HepG2 (cell line): Measurements from ENCODE around the gene MEX3C. TPM values are rescaled to one million over a fixed set of nuclear protein-coding genes. Genes with fewer than 3 reads are reported as not detected.
A peak's percentile ranks its signal among the peaks of the same experiment; 100 is the strongest.

Experiments
- ATAC-seq: fragments of 200-7000 bp; cut with Tn5 transposase; 3 replicates; pipeline ENCODE4 v1.9.1; 2020; ENCODE audit warnings: mild to moderate bottlenecking, moderate library complexity
- BruUV-seq: library from RNA; stranded (reverse); fragments of 400-500 nt; replicated peaks from 2 replicates; lab custom pipeline; 2021; lab: Mats Ljungman, UMichigan
- CTCF ChIA-PET: fragments of 300-600 bp; formaldehyde crosslinking; extraction: SDS; loops from one replicate; lab custom pipeline; 2021; ENCODE audit warnings: low total read pairs, inconsistent platforms, low intra/inter-chr PET ratio; lab: Yijun Ruan, JAX
- POLR2A ChIA-PET: fragments of 350-600 bp; sonication (Branson Sonifier 250); formaldehyde crosslinking; loops from one replicate; lab custom pipeline; 2020; ENCODE audit warnings: antibody characterized with exemption, inconsistent platforms; lab: Yijun Ruan, JAX
- DNase-seq: peaks from one replicate; pipeline ENCODE4 v3.0.0-alpha.2; 2015; ENCODE audit warnings: low spot score
- FAIRE-seq: peaks from 3 replicates; lab custom pipeline; 2011; peaks lifted over from hg19 to GRCh38; lab: Jason Lieb, UNC
- H2AFZ ChIP-seq: one replicate; pipeline ENCODE4 v1.6.1; 2011; ENCODE audit warnings: low read length, inconsistent platforms
- H3K27ac ChIP-seq: fragments of 300-600 bp; 3 replicates; pipeline ENCODE4 v1.8.0; 2011; ENCODE audit warnings: mixed run types, mild to moderate bottlenecking, mixed read lengths, low read length, inconsistent platforms; ENCODE audit not compliant: insufficient read depth; ENCODE audit errors: extremely low read length
- H3K27me3 ChIP-seq, 2 experiments: fragments of 200-600 bp in 1 of 2; 2 replicates in 1 of 2; 3 replicates in 1 of 2; pipeline versions ENCODE4 v1.6.0 to v1.8.0; 2011; ENCODE audit warnings: low read length in 2 of 2, mild to moderate bottlenecking in 2 of 2, moderate library complexity in 2 of 2, inconsistent platforms in 1 of 2; ENCODE audit not compliant: insufficient read depth in 2 of 2, control insufficient read depth in 1 of 2
- H3K36me3 ChIP-seq, 2 experiments: fragments of 200-600 bp in 1 of 2; replicated peaks in 1 of 2; 2 replicates in 1 of 2; 3 replicates in 1 of 2; pipeline versions ENCODE4 v1.5.1 to v1.8.0; 2011; ENCODE audit warnings: low read length in 2 of 2, inconsistent platforms in 1 of 2; ENCODE audit not compliant: insufficient read depth in 2 of 2, control insufficient read depth in 1 of 2
- H3K4me1 ChIP-seq: 2 replicates; pipeline ENCODE4 v1.5.1; 2012; ENCODE audit warnings: low read length, inconsistent platforms; ENCODE audit not compliant: insufficient read depth
- H3K4me2 ChIP-seq: 2 replicates; pipeline ENCODE4 v1.6.0; 2011; ENCODE audit warnings: low read depth, low read length, inconsistent platforms
- H3K4me3 ChIP-seq, 3 experiments: fragments of 200-600 bp in 1 of 3; sonication (generic), shearing (Covaris generic) in 1 of 3; replicated peaks in 1 of 3; 2 replicates each; pipeline ENCODE4 v1.5.1; 2011 to 2016; ENCODE audit warnings: low read length in 3 of 3, inconsistent platforms in 2 of 3, low read depth in 2 of 3, mild to moderate bottlenecking in 2 of 3, control low read depth in 1 of 3, mixed read lengths in 1 of 3; ENCODE audit not compliant: insufficient read depth in 1 of 3
- H3K79me2 ChIP-seq: one replicate; pipeline ENCODE4 v1.6.1; 2011; ENCODE audit warnings: low read length, inconsistent platforms; ENCODE audit not compliant: insufficient read depth
- H3K9ac ChIP-seq: 2 replicates; pipeline ENCODE4 v1.6.0; 2011; ENCODE audit warnings: mild to moderate bottlenecking, low read depth, low read length, inconsistent platforms; ENCODE audit not compliant: insufficient read depth
- H3K9me3 ChIP-seq: 2 replicates; pipeline ENCODE4 v1.5.1; 2012; ENCODE audit warnings: mild to moderate bottlenecking, low read length
- H4K20me1 ChIP-seq: 2 replicates; pipeline ENCODE4 v1.6.0; 2011; ENCODE audit warnings: inconsistent platforms, mild to moderate bottlenecking, low read length, moderate library complexity; ENCODE audit not compliant: insufficient read depth
- FOSL2 ChIP-seq: sonication (generic); formaldehyde crosslinking; IDR thresholded peaks from 2 replicates; pipeline ENCODE4 v1.4.0; 2020; ENCODE audit warnings: missing genetic modification reagents
- FOXC1 ChIP-seq: sonication (generic); formaldehyde crosslinking; IDR thresholded peaks from 2 replicates; pipeline ENCODE4 v1.8.0; 2022; ENCODE audit warnings: mild to moderate bottlenecking, missing genetic modification reagents, borderline replicate concordance
- FOXO4 ChIP-seq: sonication (generic); formaldehyde crosslinking; conservative IDR thresholded peaks from 2 replicates; pipeline ENCODE4 v1.8.1; 2023; ENCODE audit warnings: missing genetic modification reagents
- GABPB1 ChIP-seq: IDR thresholded peaks from 2 replicates; pipeline ENCODE4 v1.6.1; 2016; ENCODE audit warnings: mild to moderate bottlenecking, missing genetic modification reagents, moderate library complexity, missing compliant biosample characterization
- GATAD2A ChIP-seq: IDR thresholded peaks from 2 replicates; pipeline ENCODE4 v1.6.1; 2016
- HMGA1 ChIP-seq: sonication (generic); formaldehyde crosslinking; conservative IDR thresholded peaks from 2 replicates; pipeline ENCODE4 v1.4.0; 2020; ENCODE audit warnings: missing genetic modification reagents
- KIAA2018 ChIP-seq: sonication (generic); formaldehyde crosslinking; IDR thresholded peaks from 2 replicates; pipeline ENCODE4 v1.5.0; 2020; ENCODE audit warnings: mild to moderate bottlenecking, missing genetic modification reagents, borderline replicate concordance
- RXRA ChIP-seq: sonication (generic); formaldehyde crosslinking; IDR thresholded peaks from 2 replicates; pipeline ENCODE4 v1.5.1; 2020; ENCODE audit warnings: missing genetic modification reagents
- RXRB ChIP-seq: IDR thresholded peaks from 2 replicates; pipeline ENCODE4 v1.6.1; 2016; ENCODE audit warnings: borderline replicate concordance, missing genetic modification reagents, missing compliant biosample characterization
- TFDP2 ChIP-seq: sonication (generic); formaldehyde crosslinking; IDR thresholded peaks from 2 replicates; pipeline ENCODE4 v1.4.0; 2020; ENCODE audit warnings: missing genetic modification reagents
- WGBS: methylation state at CpG from one replicate; pipeline ENCODE4 v1.1.6; 2017; ENCODE audit warnings: low lambda C conversion rate; 5-methylcytosine and 5-hydroxymethylcytosine counted together
- in situ Hi-C: cut with HindIII; loops from 2 replicates; pipeline ENCODE4 v1.10.0; 2017; ENCODE audit warnings: low pct_unique_long_range_greater_than_20kb; ENCODE audit not compliant: extremely low pct_ligation_motif_present
- intact Hi-C: fragments of 100-400 bp; cut with micrococcal nuclease; formaldehyde crosslinking; loops from one replicate; pipeline ENCODE4 v1.10.0; 2022; ENCODE audit not compliant: unreplicated experiment
- polyA plus RNA-seq, 8 experiments: library from polyadenylated mRNA; depleted of rRNA in 3 of 8; stranded (reverse) in 7 of 8; unstranded in 1 of 8; fragments of >200 nt; fragmentation: Illumina TruSeq in 4 of 8; extraction: Trizol in 4 of 8; gene quantifications; 2 replicates each; pipeline versions ENCODE4 v1.2.1 to v1.2.3, GENCODE V29; 2011 to 2016; ENCODE audit warnings: low read depth in 4 of 8, missing spikeins in 1 of 8, mixed read lengths in 1 of 8; ENCODE audit not compliant: insufficient read depth in 1 of 8
- total RNA-seq, 5 experiments: library from RNA; depleted of rRNA; stranded (reverse); fragments of >200 nt; fragmentation: Illumina TruSeq; extraction: Trizol; gene quantifications; 2 replicates each; pipeline ENCODE4 v1.2.3, GENCODE V29; 2016; ENCODE audit warnings: low read depth in 1 of 5

The MEX3C gene
- total and polyA plus RNA-seq, 2 of the 13 experiments (the other 11 are each of a cell fraction or from before 2014, with no cell fraction given): 34.8 to 36.4 TPM

- H3K4me2 ChIP-seq: peak overlapping the region; percentile 39
- POLR2A ChIA-PET: interaction anchor here (1.5 kb wide), 1 partner anchor 64 kb away, joined by 5 read pairs; the partner anchor contains the start of gene MEX3C
- ATAC-seq: peak; percentile 82
- in situ Hi-C loops (no loop called here), intact Hi-C loops (no loop called here)
- H3K9ac ChIP-seq: no peak overlapping the region
- DNase-seq: peak; percentile 41
- peaks cover 34% of the 10 kb centered on the region for H3K4me1 ChIP-seq
- 2% methylated on average over 11 of the region's 12 CpGs for WGBS
- no peaks in the 10 kb centered on the region for H4K20me1 ChIP-seq
- H3K4me3 ChIP-seq: no peak overlapping the region; a peak in 1 of 6 replicates
- peaks cover 1 to 4% of the 10 kb centered on the region in 2 experiments; a peak in 2 of 5 replicates for H3K27me3 ChIP-seq
- no peaks in the 10 kb centered on the region for H3K36me3 ChIP-seq
- no peak overlapping the region for H2AFZ ChIP-seq
- H3K27ac ChIP-seq: no peak overlapping the region
- CTCF ChIA-PET: interaction anchor here (0.6 kb wide), 1 partner anchor 10 kb away, joined by 3 read pairs; no protein-coding TSS in a partner anchor
- H3K9me3 ChIP-seq: no peaks in the 10 kb centered on the region
- peak; percentile 43 for FAIRE-seq
- BruUV-seq: no TSS peak
- no peaks in the 10 kb centered on the region for H3K79me2 ChIP-seq
- TF ChIP-seq KIAA2018 (CRISPR knock-in tag) (no peak), GATAD2A (peak; percentile 56; the same call in 1 of the 2 replicates), FOXO4 (CRISPR knock-in tag) (0 out of 2 replicates have a peak, but pooled peaks have one; percentile 74), GABPB1 (CRISPR knock-in tag) (0 out of 2 replicates have a peak, but pooled peaks have one; percentile 28), RXRA (peak; percentile 75), FOSL2 (CRISPR knock-in tag) (peak; percentile 27; the same call in 1 of the 2 replicates), FOXC1 (CRISPR knock-in tag) (0 out of 2 replicates have a peak, but pooled peaks have one; percentile 37), TFDP2 (peak; percentile 56; the same call in 1 of the 2 replicates), HMGA1 (CRISPR knock-in tag) (no peak), RXRB (CRISPR knock-in tag) (peak; percentile 72)
Observed at GRCh38 chr18:51133580-51134160, 63.8 kb downstream of the MEX3C start.
